Activated CD4-positive, alpha-beta T cell treated with anti-CD3 and anti-CD28 coated beads, Interleukin-2, amount 50 U/mL, for 48 hours (primary cell): ENCODE measurements around the gene TRMT11.
"Not testable (repeated sequence)": the region's sequence is repeated elsewhere in the genome, so short reads cannot be mapped to it uniquely, and the experiment has no call there.

Source experiments
- DNase-seq, 2 experiments: peaks; one replicate each; pipeline ENCODE4 v3.0.0-alpha.2; 2020

Gene TRMT11

DNA sequence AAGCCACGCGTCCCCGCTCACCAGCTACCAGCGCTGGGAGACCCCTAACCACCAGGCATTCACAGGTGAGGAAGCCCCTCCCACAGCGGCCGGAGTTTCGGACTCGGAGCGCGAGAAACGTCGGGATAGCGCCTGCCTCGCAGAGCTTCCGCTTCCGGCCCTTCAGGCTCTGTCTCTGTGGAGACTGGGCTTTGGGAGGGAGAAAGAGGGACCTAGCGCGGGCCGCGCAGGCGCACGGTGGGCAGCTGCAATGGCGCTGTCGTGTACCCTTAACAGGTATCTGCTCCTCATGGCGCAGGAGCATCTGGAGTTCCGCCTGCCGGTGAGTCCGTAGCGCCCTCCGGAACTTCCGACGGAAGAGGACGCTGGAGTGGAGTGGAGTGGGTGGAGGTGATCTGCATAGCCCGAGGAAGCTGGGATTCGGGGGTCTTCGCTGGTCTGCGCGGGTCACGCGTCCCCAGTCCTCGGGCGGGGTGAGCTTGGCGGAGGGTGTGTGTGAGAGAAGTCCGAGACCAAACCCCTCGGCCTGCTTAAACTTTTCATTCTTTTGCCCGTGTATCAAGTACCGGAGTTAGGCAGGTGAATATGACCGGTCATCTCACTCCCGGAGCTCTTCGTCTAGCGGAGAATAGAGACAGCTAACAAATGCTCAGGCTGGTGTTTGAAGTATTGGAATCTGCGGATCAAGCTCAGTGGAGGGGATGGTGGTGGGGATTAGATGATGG, at the start of gene TRMT11:
TRMT11 (plus strand) TSS at position 240 of the 725 bp plus-strand sequence; CDS start at position 251, 11 bp downstream.
- peak; percentile 83 to 87 for DNase-seq

DNA sequence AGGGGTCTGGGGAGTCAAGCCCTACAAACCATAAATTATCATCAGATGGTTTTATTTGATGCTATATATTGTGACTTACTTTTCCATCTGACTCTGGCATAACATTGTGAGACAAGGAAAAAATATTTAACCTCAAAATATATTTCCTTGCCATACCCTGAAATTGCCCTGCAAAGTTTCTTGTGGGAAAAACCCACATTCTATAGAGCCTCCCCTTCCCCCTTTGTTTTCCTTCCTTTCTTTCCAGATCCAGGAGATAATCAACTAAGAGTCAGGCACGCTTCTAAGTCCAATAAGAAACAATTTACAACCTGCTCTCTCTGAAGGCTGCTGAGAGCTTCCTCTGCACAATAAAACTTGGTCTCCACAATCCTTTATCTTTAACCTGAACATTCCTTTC, 47.3 kb upstream of the TRMT11 start:
- DNase-seq, result no peak

DNA sequence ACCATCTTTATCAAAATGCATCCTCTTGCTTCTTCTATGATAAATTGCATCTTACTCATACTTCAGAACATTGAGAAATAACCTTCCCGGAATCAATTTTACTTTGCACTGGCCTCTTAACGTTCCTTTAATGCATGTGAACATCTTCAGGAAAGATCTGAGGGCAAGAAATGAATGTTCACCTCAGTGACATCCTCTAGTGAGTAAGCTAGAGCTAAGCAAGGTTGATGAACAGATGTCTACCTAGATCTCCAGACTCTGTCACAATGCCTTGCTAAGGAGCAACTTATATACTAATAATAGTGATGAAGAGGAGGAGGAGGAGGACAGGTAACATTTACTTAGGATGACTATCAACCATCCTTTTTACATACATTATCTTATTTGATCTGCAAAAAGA, 46.5 kb upstream of the TRMT11 start:
- DNase-seq, result no peak

- DNase-seq, result no peak
Measured at GRCh38 chr6:125940247-125941041, 45.9 kb upstream of the TRMT11 start.

DNA sequence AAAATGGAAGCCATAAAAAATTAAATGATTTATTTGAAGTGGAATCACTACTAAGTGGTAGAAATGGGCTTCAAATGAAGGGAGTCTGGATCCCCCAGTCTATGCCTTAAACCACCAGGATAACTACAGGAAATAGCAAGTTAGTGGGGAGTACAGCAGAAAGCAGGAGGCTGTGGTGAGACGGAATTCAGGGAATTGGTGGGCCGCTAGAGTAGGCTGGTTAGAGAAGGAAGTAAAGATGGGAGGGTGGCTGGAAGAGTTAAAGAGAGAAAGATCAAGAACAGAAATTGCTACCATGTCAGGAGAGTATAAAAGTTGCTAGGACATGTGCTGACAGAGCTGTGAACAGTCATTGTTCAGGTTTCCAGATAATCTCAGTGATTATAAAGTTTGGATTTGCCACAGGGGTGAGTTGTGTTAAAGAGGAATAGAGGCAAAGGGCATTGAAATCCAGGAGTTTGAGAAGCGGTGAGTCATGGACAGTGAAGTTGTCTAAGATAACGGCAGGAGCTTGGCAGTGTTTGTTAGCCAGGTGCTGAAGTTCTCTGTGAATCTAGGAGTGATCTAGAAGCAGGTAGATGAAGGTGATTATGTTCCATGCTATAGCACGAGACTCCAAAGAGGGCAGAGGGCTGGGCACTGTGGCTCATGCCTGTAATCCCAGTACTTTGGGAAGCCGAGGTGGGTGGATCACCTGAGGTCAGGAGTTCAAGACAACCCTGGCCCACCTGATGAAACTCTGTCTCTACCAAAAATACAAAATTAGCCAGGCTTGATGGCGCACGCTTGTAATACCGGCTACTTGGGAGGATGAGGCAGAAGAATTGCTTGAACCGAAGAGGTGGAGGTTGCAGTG, 43.4 kb upstream of the TRMT11 start:
- DNase-seq, result no peak

DNA sequence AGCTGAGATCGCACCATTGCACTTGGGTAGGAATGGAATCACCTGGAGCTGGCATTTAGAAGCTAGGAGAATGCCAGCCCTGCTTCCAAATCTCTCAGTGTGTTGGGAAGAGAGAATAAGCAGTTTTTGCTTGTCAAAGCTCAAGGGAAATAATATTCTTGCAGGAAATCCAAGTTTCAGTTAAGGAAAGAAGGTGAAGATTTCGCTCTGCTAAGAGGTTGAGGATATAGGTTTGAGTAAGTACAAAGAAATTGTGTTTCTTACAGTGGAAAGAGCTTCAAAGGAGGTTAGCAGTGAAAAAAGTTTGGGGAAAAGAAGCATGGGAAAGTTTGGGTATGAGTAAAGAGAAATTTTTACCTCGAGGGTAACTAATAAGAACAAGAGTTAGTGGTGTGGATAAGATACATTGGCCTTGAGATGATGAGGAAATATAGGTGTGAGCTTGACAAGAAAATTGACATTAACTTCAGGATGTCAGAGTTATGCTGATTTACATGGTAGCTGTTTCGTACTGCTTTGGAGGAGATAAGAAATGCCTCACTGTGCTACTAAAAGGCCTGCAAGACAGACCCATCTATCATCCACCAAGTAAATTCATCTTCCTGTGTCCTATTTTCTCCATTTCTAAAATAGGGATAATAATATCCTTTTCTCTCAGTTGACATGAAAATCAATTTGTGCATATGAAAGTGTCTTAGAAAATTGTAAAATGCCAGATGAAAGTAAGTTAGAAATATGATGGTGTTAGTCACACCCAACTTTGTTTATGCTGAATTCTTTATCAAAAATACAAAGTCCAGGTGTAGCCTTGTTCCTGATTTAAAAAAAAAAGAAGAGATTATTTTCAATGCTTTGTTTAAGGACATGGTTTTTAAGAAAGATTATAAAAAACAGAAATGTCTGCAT, 42.6 kb upstream of the TRMT11 start:
- DNase-seq, result no peak

- DNase-seq, result no peak
Measured at GRCh38 chr6:125944434-125944816, 41.9 kb upstream of the TRMT11 start.

GRCh38 chr6:125944896-125945295, 41.4 kb upstream of the TRMT11 start:
- no peak for DNase-seq

GRCh38 chr6:125945378-125946141, 40.8 kb upstream of the TRMT11 start:
- DNase-seq, result no peak

DNA sequence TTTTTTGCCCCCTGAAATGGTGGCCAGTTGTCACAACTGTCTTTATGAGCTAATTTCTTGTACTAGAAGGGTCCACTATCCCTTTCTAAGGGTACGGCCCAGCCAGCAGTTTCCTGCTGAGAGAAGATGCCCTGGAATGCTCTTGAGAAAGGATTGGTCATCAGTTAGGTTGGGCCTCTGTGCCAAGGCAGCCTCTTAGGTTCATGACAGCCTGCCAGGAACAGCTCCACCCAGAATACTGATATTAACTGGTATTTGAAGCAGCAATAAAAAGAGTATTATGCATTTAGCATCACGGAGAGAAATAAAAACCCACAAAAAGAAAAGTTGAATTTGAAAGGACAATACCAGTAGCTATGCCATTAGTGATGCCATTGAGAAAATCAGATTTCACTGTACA, 38.7 kb upstream of the TRMT11 start:
- DNase-seq, result no peak

- no peak for DNase-seq
Measured at GRCh38 chr6:125948455-125948854, 37.9 kb upstream of the TRMT11 start.

DNA sequence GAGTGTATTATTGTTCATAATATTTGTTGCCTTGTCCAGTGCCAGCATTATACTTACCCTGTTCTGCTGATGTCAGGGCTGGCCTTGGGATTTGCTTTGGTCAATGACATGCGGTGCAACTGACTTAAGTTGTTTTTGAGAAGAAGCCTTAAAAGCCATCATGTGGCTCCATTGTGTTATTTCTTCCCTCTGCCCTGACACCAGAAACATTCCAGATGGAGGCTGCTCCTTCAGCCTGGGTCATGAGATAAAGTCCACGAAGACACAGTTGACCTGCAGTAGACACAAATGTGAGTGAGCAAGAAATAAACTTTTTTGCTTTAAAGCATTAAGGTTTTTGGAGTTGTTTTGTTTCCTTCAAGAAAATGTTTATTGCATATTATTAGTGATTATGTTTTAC, 37.3 kb upstream of the TRMT11 start:
- no peak for DNase-seq

DNA sequence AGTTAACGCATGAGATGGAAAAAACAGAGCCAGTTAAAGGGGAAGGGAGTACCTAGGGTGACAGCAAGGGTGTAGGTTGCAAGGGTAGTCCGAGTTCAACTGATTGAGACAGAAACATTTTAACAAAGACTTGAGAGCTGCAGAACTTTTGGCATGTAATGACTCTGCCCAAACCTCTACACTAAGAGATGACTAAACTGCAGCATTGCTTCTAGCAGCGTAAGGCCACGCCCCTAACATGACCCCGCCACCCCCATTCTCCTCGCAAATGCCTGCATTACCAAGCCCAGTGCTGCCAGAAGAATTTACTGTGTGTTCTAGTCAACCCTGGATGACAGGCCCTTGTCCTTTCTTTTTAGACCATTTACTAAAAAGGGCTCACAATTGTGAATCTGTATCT, 36.0 kb upstream of the TRMT11 start:
- peak; percentile 18 to 31 for DNase-seq

DNA sequence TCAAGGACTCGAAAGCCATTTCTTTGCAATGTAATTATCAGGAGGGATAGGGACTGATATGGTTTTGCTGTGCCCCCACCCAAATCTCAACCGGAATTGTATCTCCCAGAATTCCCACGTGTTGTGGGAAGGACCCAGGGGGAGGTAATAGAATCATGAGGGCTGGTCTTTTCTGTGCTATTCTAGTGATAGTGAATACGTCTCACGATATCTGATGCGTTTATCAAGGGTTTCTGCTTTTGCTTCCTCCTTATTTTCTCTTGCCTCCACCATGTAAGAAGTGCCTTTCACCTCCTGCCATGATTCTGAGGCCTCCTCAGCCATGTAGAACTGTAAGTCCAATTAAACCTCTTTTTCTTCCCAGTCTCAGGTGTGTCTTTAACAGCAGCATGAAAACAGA, 35.6 kb upstream of the TRMT11 start:
- not testable (repeated sequence) for DNase-seq

DNA sequence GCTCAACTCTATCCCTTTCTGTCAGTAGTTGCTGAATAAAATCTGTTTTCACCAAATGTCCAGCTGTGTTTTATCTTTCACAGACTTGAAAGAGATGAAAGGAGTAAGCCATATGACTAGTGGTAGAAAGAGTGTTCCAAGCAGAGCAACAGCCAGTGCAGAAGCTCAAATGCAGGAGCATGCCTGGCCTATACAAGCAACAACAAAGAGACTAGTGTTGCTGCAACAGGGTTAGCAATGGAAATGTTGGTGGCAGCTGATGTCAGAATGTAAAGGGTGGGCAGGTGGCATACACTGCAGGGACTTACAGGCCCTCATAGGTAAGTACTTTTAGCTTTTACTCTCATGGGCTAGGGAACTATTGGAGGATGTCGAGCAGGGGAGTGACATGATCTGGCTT, 35.0 kb upstream of the TRMT11 start:
- no peak for DNase-seq

DNA sequence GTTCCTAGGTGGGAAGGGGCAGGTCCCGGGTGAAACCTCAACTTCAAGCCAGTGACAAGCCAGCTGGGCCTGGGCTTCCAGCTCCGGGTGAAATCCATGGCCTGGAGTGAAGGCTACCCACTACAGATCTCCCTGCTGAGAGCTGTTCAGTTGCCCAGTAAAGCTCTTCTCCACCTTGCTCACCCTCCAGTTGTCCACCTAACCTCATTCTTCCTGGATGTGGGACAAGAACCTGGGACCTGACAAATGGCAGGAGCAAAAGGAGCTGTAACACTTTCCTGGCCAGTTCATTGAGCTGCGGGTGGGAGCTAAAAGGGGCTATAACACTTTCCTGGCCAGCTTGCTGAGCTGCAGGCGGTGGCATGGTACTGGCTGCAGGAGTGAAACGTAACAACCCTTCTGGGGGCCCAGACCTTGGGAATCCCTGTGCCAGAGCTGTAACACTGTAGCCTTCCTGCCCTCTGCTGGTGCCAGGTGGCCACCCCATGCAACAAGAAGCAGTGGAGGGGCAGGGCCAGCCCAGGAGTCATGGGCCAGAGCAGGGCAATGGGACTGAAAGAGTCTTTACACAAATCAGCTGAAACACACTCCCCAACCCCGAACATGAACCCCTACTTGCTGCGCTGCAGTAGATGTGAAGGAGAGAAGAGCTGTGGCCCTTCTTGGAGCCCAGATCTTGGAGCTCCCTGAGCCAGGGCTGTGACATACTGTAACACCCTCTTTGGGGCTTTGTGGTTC, 33.4 kb upstream of the TRMT11 start:
- peak; percentile 45 to 48 for DNase-seq

GRCh38 chr6:125953502-125953875, 32.9 kb upstream of the TRMT11 start:
- DNase-seq, result no peak

DNA sequence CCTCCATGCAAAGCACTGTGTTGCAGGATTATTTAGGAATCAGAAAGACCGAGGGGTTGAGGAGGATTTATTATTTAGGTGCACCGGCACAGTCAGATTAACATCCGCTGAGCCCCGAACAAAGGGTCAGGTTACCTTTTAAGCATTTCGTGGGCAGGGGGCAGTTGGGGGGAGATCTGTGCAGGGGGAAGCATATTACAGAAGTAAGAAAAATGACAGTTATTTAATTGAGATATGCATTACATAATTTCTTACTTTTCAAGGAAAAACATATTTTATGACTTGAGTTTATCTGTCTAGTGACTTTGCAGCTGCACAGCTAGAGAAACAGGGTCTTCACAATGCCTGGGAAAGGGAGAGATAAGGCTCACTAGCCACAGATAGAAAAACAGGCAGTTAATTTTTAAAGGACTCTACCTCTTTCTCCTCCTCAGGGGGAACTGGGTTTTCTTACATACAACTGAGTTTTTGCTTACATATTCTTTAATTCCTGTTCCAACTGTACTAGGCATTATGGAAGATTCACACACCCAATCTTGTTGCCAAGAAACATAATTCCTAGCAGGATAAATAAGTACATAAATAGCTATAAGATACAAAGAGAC, 31.5 kb upstream of the TRMT11 start:
- no peak for DNase-seq

GRCh38 chr6:125955973-125956372, 30.4 kb upstream of the TRMT11 start:
- DNase-seq, result no peak
